HEK293 (cell line): ENCODE data around the gene PPP1CA.
A peak's percentile ranks its signal among the peaks of the same experiment; 100 is the strongest.

Experiments used
- CTCF ChIA-PET: fragments of 350-600 bp; formaldehyde crosslinking; extraction: SDS; loops from one replicate; lab custom pipeline; 2021; ENCODE audit warnings: antibody characterized with exemption; lab: Yijun Ruan, JAX
- POLR2A ChIA-PET: fragments of 300-600 bp; formaldehyde crosslinking; extraction: SDS; loops from one replicate; lab custom pipeline; 2020; ENCODE audit warnings: antibody characterized with exemption, inconsistent platforms; lab: Yijun Ruan, JAX
- H3K27ac ChIP-seq: fragments of 200-500 bp; sonication (Bioruptor generic); 2 replicates; pipeline ENCODE4 v1.5.1; 2014; ENCODE audit warnings: low read depth, low read length, control low read depth, inconsistent platforms; ENCODE audit errors: extremely low read depth
- H3K36me3 ChIP-seq, 2 experiments: fragments of 200-500 bp in 1 of 2; sonication (Bioruptor generic) in 1 of 2; 1 replicate in 1 of 2; 2 replicates in 1 of 2; pipeline ENCODE4 v1.5.1; 2014 to 2017; ENCODE audit warnings: inconsistent platforms in 2 of 2, low read length in 2 of 2; ENCODE audit not compliant: control insufficient read depth in 2 of 2, insufficient read depth in 1 of 2
- H3K4me1 ChIP-seq: fragments of 200-500 bp; sonication (Bioruptor generic); 2 replicates; pipeline ENCODE4 v1.5.1; 2014; ENCODE audit warnings: mild to moderate bottlenecking, low read length, inconsistent platforms; ENCODE audit not compliant: control insufficient read depth, insufficient read depth
- H3K4me3 ChIP-seq: 2 replicates; pipeline ENCODE4 v1.5.1; 2011; ENCODE audit warnings: low read depth, mild to moderate bottlenecking, control low read depth, low read length, moderate library complexity
- H3K9me3 ChIP-seq: fragments of 200-500 bp; sonication (Bioruptor generic); 2 replicates; pipeline ENCODE4 v1.5.1; 2014; ENCODE audit warnings: low read depth, low read length, inconsistent platforms; ENCODE audit not compliant: control insufficient read depth, insufficient read depth
- ELK4 ChIP-seq: IDR thresholded peaks from 2 replicates; pipeline ENCODE4 v1.6.1; 2011; ENCODE audit warnings: mild to moderate bottlenecking, low read depth, low read length, borderline replicate concordance
- GLIS1 ChIP-seq: fragments of 450-650 bp; formaldehyde crosslinking; IDR thresholded peaks from 2 replicates; pipeline ENCODE4 v1.5.1; 2016; ENCODE audit warnings: missing biosample characterization, missing genetic modification characterization
- GLIS2 ChIP-seq: fragments of 450-650 bp; formaldehyde crosslinking; IDR thresholded peaks from 2 replicates; pipeline ENCODE4 v1.5.1; 2016; ENCODE audit warnings: missing biosample characterization, missing genetic modification characterization
- HOXA7 ChIP-seq: sonication (generic); formaldehyde crosslinking; IDR thresholded peaks from 2 replicates; pipeline ENCODE4 v1.8.1; 2022; ENCODE audit warnings: missing genetic modification reagents, borderline replicate concordance
- HOXD13 ChIP-seq: sonication (generic); formaldehyde crosslinking; IDR thresholded peaks from 2 replicates; pipeline ENCODE4 v1.8.0; 2022; ENCODE audit warnings: missing genetic modification reagents, borderline replicate concordance
- KLF17 ChIP-seq: fragments of 450-650 bp; formaldehyde crosslinking; IDR thresholded peaks from 2 replicates; pipeline ENCODE4 v1.5.1; 2016; ENCODE audit warnings: missing biosample characterization, missing genetic modification characterization
- PRDM10 ChIP-seq: fragments of 450-650 bp; formaldehyde crosslinking; IDR thresholded peaks from 2 replicates; pipeline ENCODE4 v1.5.1; 2016; ENCODE audit warnings: missing biosample characterization, missing genetic modification characterization
- REPIN1 ChIP-seq: fragments of 450-650 bp; formaldehyde crosslinking; IDR thresholded peaks from 2 replicates; pipeline ENCODE4 v1.5.1; 2017; ENCODE audit warnings: missing biosample characterization, missing genetic modification characterization, low read depth
- SETDB1 ChIP-seq: IDR thresholded peaks from one replicate; pipeline ENCODE4 v1.6.1; 2017; ENCODE audit warnings: mild to moderate bottlenecking, low read length, moderate library complexity, mixed read lengths; ENCODE audit not compliant: insufficient read length
- TCF7L2 ChIP-seq: IDR thresholded peaks from 2 replicates; pipeline ENCODE4 v1.6.1; 2011; ENCODE audit warnings: low read depth, mild to moderate bottlenecking, inconsistent platforms, low read length, moderate library complexity, borderline replicate concordance
- ZEB2 ChIP-seq: fragments of 450-650 bp; formaldehyde crosslinking; IDR thresholded peaks from 2 replicates; pipeline ENCODE4 v1.5.1; 2016; ENCODE audit warnings: missing biosample characterization, missing genetic modification characterization
- ZFHX2 ChIP-seq: fragments of 450-650 bp; formaldehyde crosslinking; conservative IDR thresholded peaks from 2 replicates; pipeline ENCODE4 v1.5.1; 2016; ENCODE audit warnings: missing biosample characterization, missing genetic modification characterization
- ZIC2 ChIP-seq: fragments of 450-650 bp; formaldehyde crosslinking; IDR thresholded peaks from 2 replicates; pipeline ENCODE4 v1.5.1; 2016; ENCODE audit warnings: missing biosample characterization, missing genetic modification characterization
- ZNF10 ChIP-seq: fragments of 450-650 bp; formaldehyde crosslinking; IDR thresholded peaks from 2 replicates; pipeline ENCODE4 v1.5.1; 2017; ENCODE audit warnings: missing biosample characterization, missing genetic modification characterization
- ZNF121 ChIP-seq: fragments of 450-650 bp; formaldehyde crosslinking; IDR thresholded peaks from 2 replicates; pipeline ENCODE4 v1.5.1; 2016; ENCODE audit warnings: missing biosample characterization, missing genetic modification characterization
- ZNF132 ChIP-seq: fragments of 450-650 bp; formaldehyde crosslinking; IDR thresholded peaks from 2 replicates; pipeline ENCODE4 v1.5.1; 2017; ENCODE audit warnings: missing biosample characterization, missing genetic modification characterization, borderline replicate concordance
- ZNF138 ChIP-seq: fragments of 450-650 bp; formaldehyde crosslinking; IDR thresholded peaks from 2 replicates; pipeline ENCODE4 v1.5.1; 2016; ENCODE audit warnings: missing biosample characterization, missing genetic modification characterization, borderline replicate concordance
- ZNF157 ChIP-seq: fragments of 450-650 bp; formaldehyde crosslinking; IDR thresholded peaks from 2 replicates; pipeline ENCODE4 v1.5.1; 2016; ENCODE audit warnings: missing biosample characterization, missing genetic modification characterization
- ZNF24 ChIP-seq: fragments of 450-650 bp; formaldehyde crosslinking; IDR thresholded peaks from 2 replicates; pipeline ENCODE4 v1.5.1; 2016; ENCODE audit warnings: missing biosample characterization, missing genetic modification characterization
- ZNF394 ChIP-seq: fragments of 450-650 bp; formaldehyde crosslinking; IDR thresholded peaks from 2 replicates; pipeline ENCODE4 v1.5.1; 2016; ENCODE audit warnings: missing biosample characterization, missing genetic modification characterization, mild to moderate bottlenecking, moderate library complexity, borderline replicate concordance
- ZNF433 ChIP-seq: fragments of 450-650 bp; formaldehyde crosslinking; IDR thresholded peaks from 2 replicates; pipeline ENCODE4 v1.5.1; 2016; ENCODE audit warnings: missing biosample characterization, missing genetic modification characterization, low read depth
- ZNF473 ChIP-seq: fragments of 450-650 bp; formaldehyde crosslinking; IDR thresholded peaks from 2 replicates; pipeline ENCODE4 v1.5.1; 2017; ENCODE audit warnings: missing biosample characterization, missing genetic modification characterization
- ZNF660 ChIP-seq: fragments of 450-650 bp; IDR thresholded peaks from 2 replicates; pipeline ENCODE4 v1.5.1; 2018; ENCODE audit warnings: missing biosample characterization, mild to moderate bottlenecking, missing genetic modification characterization
- ZNF837 ChIP-seq: fragments of 450-650 bp; formaldehyde crosslinking; IDR thresholded peaks from 2 replicates; pipeline ENCODE4 v1.5.1; 2016; ENCODE audit warnings: missing biosample characterization, missing genetic modification characterization
- TF ChIP-seq, protein P1 (sequence below): fragments of 450-650 bp; formaldehyde crosslinking; IDR thresholded peaks from 2 replicates; pipeline ENCODE4 v1.5.1; 2016; ENCODE audit warnings: missing biosample characterization, missing genetic modification characterization

The PPP1CA gene

GRCh38 chr11:67376873-67377808 lies 24.5 kb downstream of the PPP1CA start:
- Histone ChIP-seq H3K4me3 (no peak overlapping the region), H3K9me3 (no peaks in the 10 kb centered on the region), H3K36me3 (no peaks in the 10 kb centered on the region), H3K27ac (no peak overlapping the region), H3K4me1 (peaks cover 3% of the 10 kb centered on the region; the same call in 1 of the 2 replicates)
- ChIA-PET CTCF (interaction anchor here (0.6 to 30.4 kb wide), 4 partner anchors 4 to 31 kb away, joined by 3 to 898 read pairs (median 454); partner anchors contain the start of genes CLCF1, POLD4 and RAD9A), POLR2A (interaction anchor here (0.8 kb wide), 1 partner anchor 26 kb away, joined by 3 read pairs; no protein-coding TSS in a partner anchor)
- TF ChIP-seq KLF17 (tag by site-specific recombination) (no peak), ZIC2 (0 out of 2 replicates have a peak, but pooled peaks have one; percentile 16), GLIS1 (tag by site-specific recombination) (peak; percentile 44), ELK4 (no peak), ZNF132 (tag by site-specific recombination) (no peak), ZEB2 (no peak), ZFHX2 (peak; percentile 28), GLIS2 (tag by site-specific recombination) (peak; percentile 33; the same call in 1 of the 2 replicates), ZNF10 (no peak), ZNF157 (tag by site-specific recombination) (no peak), ZNF121 (tag by site-specific recombination) (0 out of 2 replicates have a peak, but pooled peaks have one; percentile 54), ZNF138 (tag by site-specific recombination) (no peak), ZNF837 (no peak), ZNF433 (tag by site-specific recombination) (no peak), SETDB1 (no peak), HOXA7 (CRISPR knock-in tag) (no peak), PRDM10 (tag by site-specific recombination) (peak; percentile 34; the same call in 1 of the 2 replicates)

DNA sequence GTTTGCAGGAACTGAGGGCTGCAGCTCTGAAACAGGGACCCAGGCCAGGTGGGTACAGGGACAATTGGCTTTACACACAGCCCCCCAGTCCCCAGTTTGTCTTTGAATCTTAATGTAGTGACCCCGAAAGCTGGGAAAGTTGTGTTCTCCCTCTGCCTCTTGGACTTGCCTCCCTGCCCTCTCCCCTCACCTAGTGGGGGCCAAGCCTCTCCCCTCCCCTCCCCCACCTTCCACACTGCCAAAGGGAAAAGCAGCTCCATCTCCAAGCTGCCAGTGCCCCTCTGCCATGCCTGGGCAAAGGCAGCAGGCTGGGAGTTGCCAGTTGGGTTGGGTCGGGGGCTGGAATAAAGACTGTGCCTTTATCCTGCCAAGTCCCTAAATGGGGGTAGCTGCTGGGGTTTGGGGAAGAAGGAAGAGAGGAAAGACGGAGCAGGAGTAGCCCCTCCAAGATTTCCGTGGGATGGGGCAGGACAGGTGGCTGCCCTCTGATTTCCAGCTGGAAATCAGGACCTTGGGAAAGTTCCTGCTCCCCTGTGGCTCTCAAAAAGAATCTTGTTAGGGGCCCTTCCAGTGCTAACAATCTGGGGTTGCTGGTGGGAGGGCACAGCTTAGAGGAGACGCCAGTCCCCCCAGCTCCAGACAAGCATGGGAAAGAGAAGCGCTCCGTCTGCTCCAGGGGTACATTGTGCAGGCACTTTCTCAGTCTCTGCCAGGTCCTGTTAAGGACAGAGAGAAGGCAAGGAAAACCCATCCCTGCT lies 25.4 kb downstream of the PPP1CA start:
- ChIA-PET CTCF (interaction anchor here (3.0 to 30.4 kb wide), 3 partner anchors 5 to 30 kb away, joined by 10 to 898 read pairs (median 898); partner anchors contain the start of genes CLCF1, POLD4 and RAD9A), POLR2A (interaction anchor here (4.2 kb wide), 1 partner anchor 22 kb away, joined by 30 read pairs; the partner anchor contains the start of gene POLD4)
- Histone ChIP-seq H3K9me3 (no peaks in the 10 kb centered on the region), H3K27ac (no peak overlapping the region), H3K36me3 (no peaks in the 10 kb centered on the region), H3K4me1 (peaks cover 3% of the 10 kb centered on the region; the same call in 1 of the 2 replicates), H3K4me3 (no peak overlapping the region)
- TF ChIP-seq HOXD13 (no peak), ZNF473 (tag by site-specific recombination) (no peak), REPIN1 (tag by site-specific recombination) (no peak), TCF7L2 (no peak), ZNF660 (tag by site-specific recombination) (no peak), ZNF24 (tag by site-specific recombination) (no peak), ZNF394 (tag by site-specific recombination) (no peak)
- TF ChIP-seq, protein P1, sequence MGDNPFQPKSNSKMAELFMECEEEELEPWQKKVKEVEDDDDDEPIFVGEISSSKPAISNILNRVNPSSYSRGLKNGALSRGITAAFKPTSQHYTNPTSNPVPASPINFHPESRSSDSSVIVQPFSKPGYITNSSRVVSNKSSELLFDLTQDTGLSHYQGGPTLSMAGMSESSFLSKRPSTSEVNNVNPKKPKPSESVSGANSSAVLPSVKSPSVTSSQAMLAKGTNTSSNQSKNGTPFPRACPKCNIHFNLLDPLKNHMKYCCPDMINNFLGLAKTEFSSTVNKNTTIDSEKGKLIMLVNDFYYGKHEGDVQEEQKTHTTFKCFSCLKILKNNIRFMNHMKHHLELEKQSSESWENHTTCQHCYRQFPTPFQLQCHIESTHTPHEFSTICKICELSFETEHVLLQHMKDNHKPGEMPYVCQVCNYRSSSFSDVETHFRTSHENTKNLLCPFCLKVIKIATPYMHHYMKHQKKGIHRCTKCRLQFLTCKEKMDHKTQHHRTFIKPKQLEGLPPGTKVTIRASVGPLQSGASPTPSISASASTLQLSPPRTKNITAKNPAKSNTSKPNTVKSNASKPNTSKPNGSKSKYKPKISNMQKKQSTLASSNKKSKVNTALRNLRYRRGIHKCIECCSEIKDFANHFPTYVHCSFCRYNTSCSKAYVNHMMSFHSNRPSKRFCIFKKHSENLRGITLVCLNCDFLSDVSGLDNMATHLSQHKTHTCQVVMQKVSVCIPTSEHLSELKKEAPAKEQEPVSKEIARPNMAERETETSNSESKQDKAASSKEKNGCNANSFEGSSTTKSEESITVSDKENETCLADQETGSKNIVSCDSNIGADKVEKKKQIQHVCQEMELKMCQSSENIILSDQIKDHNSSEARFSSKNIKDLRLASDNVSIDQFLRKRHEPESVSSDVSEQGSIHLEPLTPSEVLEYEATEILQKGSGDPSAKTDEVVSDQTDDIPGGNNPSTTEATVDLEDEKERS (tag by site-specific recombination), result no peak
